H9 (cell line): ENCODE measurements around the gene NRN1L. TPM values are rescaled to one million over a fixed set of nuclear protein-coding genes. Genes with fewer than 3 reads are reported as not detected.

Experiments used
- DNase-seq: peaks from one replicate; pipeline ENCODE4 v3.0.0-alpha.2; 2017
- H2AFZ ChIP-seq: one replicate; pipeline ENCODE4 v1.6.1; 2013; ENCODE audit warnings: mild to moderate bottlenecking, low read length, control low read depth, moderate library complexity
- H2AK5ac ChIP-seq: 2 replicates; pipeline ENCODE4 v1.6.1; 2013; ENCODE audit warnings: low read length, control low read depth, mixed read lengths; ENCODE audit not compliant: insufficient read length
- H2BK120ac ChIP-seq: one replicate; pipeline ENCODE4 v1.6.1; 2013; ENCODE audit warnings: low read depth, mild to moderate bottlenecking, low read length, control low read depth, inconsistent platforms; ENCODE audit not compliant: poor library complexity, severe bottlenecking
- H2BK12ac ChIP-seq: 2 replicates; pipeline ENCODE4 v1.6.1; 2013; ENCODE audit warnings: low read length, control low read depth, mixed read lengths, low read depth; ENCODE audit not compliant: insufficient read length
- H2BK15ac ChIP-seq: 2 replicates; pipeline ENCODE4 v1.6.1; 2013; ENCODE audit warnings: low read depth, low read length, control low read depth
- H2BK20ac ChIP-seq: one replicate; pipeline ENCODE4 v1.6.1; 2013; ENCODE audit warnings: low read depth, mild to moderate bottlenecking, low read length, control low read depth, inconsistent platforms; ENCODE audit not compliant: poor library complexity, severe bottlenecking
- H2BK5ac ChIP-seq: 2 replicates; pipeline ENCODE4 v1.6.1; 2013; ENCODE audit warnings: low read length, control low read depth, mixed read lengths; ENCODE audit not compliant: insufficient read length
- H3K14ac ChIP-seq: 2 replicates; pipeline ENCODE4 v1.6.1; 2013; ENCODE audit warnings: low read length, control low read depth; ENCODE audit not compliant: insufficient read depth
- H3K18ac ChIP-seq: 2 replicates; pipeline ENCODE4 v1.6.1; 2013; ENCODE audit warnings: low read depth, mild to moderate bottlenecking, mixed read lengths, low read length, control low read depth; ENCODE audit not compliant: insufficient read length
- H3K23ac ChIP-seq: 2 replicates; pipeline ENCODE4 v1.6.1; 2013; ENCODE audit warnings: low read length, control low read depth, mixed read lengths, low read depth; ENCODE audit not compliant: insufficient read length
- H3K23me2 ChIP-seq: 2 replicates; pipeline ENCODE4 v1.6.1; 2013; ENCODE audit warnings: low read depth, mild to moderate bottlenecking, mixed read lengths, low read length, control low read depth; ENCODE audit not compliant: insufficient read length, poor library complexity, severe bottlenecking
- H3K27ac ChIP-seq: 2 replicates; pipeline ENCODE4 v1.5.1; 2013; ENCODE audit warnings: low read length, control low read depth, mixed read lengths, low read depth; ENCODE audit not compliant: insufficient read length
- H3K27me3 ChIP-seq: 2 replicates; pipeline ENCODE4 v1.6.1; 2013; ENCODE audit warnings: low read length, control low read depth, inconsistent platforms; ENCODE audit not compliant: insufficient read depth
- H3K4ac ChIP-seq: 2 replicates; pipeline ENCODE4 v1.6.1; 2013; ENCODE audit warnings: low read depth, mild to moderate bottlenecking, control low read depth, inconsistent platforms, low read length, moderate library complexity
- H3K4me1 ChIP-seq: 2 replicates; pipeline ENCODE4 v1.6.1; 2013; ENCODE audit warnings: low read length, control low read depth, inconsistent platforms; ENCODE audit not compliant: insufficient read depth
- H3K4me2 ChIP-seq: 2 replicates; pipeline ENCODE4 v1.6.1; 2013; ENCODE audit warnings: low read length, control low read depth, mixed read lengths; ENCODE audit not compliant: insufficient read length, insufficient read depth
- H3K56ac ChIP-seq: 2 replicates; pipeline ENCODE4 v1.6.1; 2013; ENCODE audit warnings: low read depth, mild to moderate bottlenecking, mixed read lengths, low read length, control low read depth; ENCODE audit not compliant: insufficient read length
- H3K79me1 ChIP-seq: 2 replicates; pipeline ENCODE4 v1.6.1; 2013; ENCODE audit warnings: low read depth, mild to moderate bottlenecking, moderate library complexity, low read length, control low read depth, inconsistent platforms; ENCODE audit not compliant: insufficient read depth, poor library complexity, severe bottlenecking
- H3K79me2 ChIP-seq: 2 replicates; pipeline ENCODE4 v1.6.1; 2013; ENCODE audit warnings: low read length, control low read depth, inconsistent platforms; ENCODE audit not compliant: insufficient read depth
- H3K9ac ChIP-seq: 2 replicates; pipeline ENCODE4 v1.6.1; 2013; ENCODE audit warnings: low read length, control low read depth, mixed read lengths; ENCODE audit not compliant: insufficient read length; ENCODE audit errors: extremely low read depth
- H3K9me3 ChIP-seq: one replicate; pipeline ENCODE4 v1.6.1; 2013; ENCODE audit warnings: low read depth, low read length, inconsistent platforms; ENCODE audit not compliant: control insufficient read depth
- H3T11ph ChIP-seq: one replicate; pipeline ENCODE4 v1.6.1; 2013; ENCODE audit warnings: mild to moderate bottlenecking, low read length, control low read depth, inconsistent platforms
- H4K20me1 ChIP-seq: one replicate; pipeline ENCODE4 v1.6.1; 2013; ENCODE audit not compliant: control insufficient read depth, insufficient read length, insufficient read depth
- H4K5ac ChIP-seq: 2 replicates; pipeline ENCODE4 v1.6.1; 2013; ENCODE audit warnings: low read depth, mild to moderate bottlenecking, mixed read lengths, low read length, control low read depth; ENCODE audit not compliant: insufficient read length
- H4K8ac ChIP-seq: replicated peaks from 2 replicates; pipeline ENCODE4 v1.6.1; 2013; ENCODE audit warnings: low read length, control low read depth, mixed read lengths, low read depth; ENCODE audit not compliant: insufficient read length
- H4K91ac ChIP-seq: 2 replicates; pipeline ENCODE4 v1.6.1; 2013; ENCODE audit warnings: low read depth, mild to moderate bottlenecking, moderate library complexity, mixed read lengths, low read length, control low read depth; ENCODE audit not compliant: insufficient read length
- H3K27ac Mint-ChIP-seq, 3 experiments: 2 replicates in 2 of 3; 3 replicates in 1 of 3; pipeline ENCODE4 v1.8.0; 2020 to 2021; ENCODE audit warnings: mixed read lengths in 3 of 3, mild to moderate bottlenecking in 1 of 3, moderate library complexity in 1 of 3
- H3K27me3 Mint-ChIP-seq: 2 replicates; pipeline ENCODE4 v1.8.0; 2021; ENCODE audit warnings: low read depth, mild to moderate bottlenecking, moderate library complexity, mixed read lengths
- H3K36me3 Mint-ChIP-seq, 3 experiments: 2 replicates in 2 of 3; 3 replicates in 1 of 3; pipeline ENCODE4 v1.8.0; 2020 to 2021; ENCODE audit warnings: low read depth in 3 of 3, mixed read lengths in 3 of 3; ENCODE audit not compliant: insufficient read depth in 1 of 3
- H3K4me1 Mint-ChIP-seq, 2 experiments: 2 replicates each; pipeline ENCODE4 v1.8.0; 2020; ENCODE audit warnings: mixed read lengths in 2 of 2
- H3K4me3 Mint-ChIP-seq, 2 experiments: 2 replicates in 1 of 2; 3 replicates in 1 of 2; pipeline ENCODE4 v1.8.0; 2020 to 2021; ENCODE audit warnings: mild to moderate bottlenecking in 2 of 2, mixed read lengths in 2 of 2, moderate library complexity in 1 of 2
- H3K9me3 Mint-ChIP-seq, 2 experiments: 2 replicates in 1 of 2; 3 replicates in 1 of 2; pipeline ENCODE4 v1.8.0; 2020; ENCODE audit warnings: mild to moderate bottlenecking in 2 of 2, mixed read lengths in 2 of 2, moderate library complexity in 1 of 2
- CTCF ChIP-seq: fragments of 200-600 bp; sonication (generic); conservative IDR thresholded peaks from 3 replicates; pipeline ENCODE4 v1.8.0; 2021; ENCODE audit warnings: antibody characterized with exemption, mild to moderate bottlenecking
- WGBS: extraction: QIAGEN DNeasy Blood & Tissue Kit; methylation state at CpG from one replicate; pipeline ENCODE4 v1.1.7; 2013; ENCODE audit warnings: missing lambda C conversion rate, low lambda C conversion rate, mixed read lengths; ENCODE audit not compliant: insufficient read length; ENCODE audit errors: extremely low coverage; 5-methylcytosine and 5-hydroxymethylcytosine counted together
- total RNA-seq: library from RNA; stranded (reverse); gene quantifications from 2 replicates; pipeline ENCODE4 v1.2.1, GENCODE V29; 2021

NRN1L gene
- total RNA-seq, 1 experiment from 2014 or later, result 2.0 TPM

- Histone ChIP-seq H3K14ac (no peak overlapping the region), H4K91ac (no peak overlapping the region), H2AK5ac (no peak overlapping the region), H3T11ph (no peak overlapping the region), H3K4me1 (no peaks in the 10 kb centered on the region), H3K9ac (no peak overlapping the region), H3K27me3 (no peaks in the 10 kb centered on the region), H3K18ac (no peak overlapping the region), H2AFZ (no peak overlapping the region), H3K79me1 (no peaks in the 10 kb centered on the region), H4K20me1 (no peaks in the 10 kb centered on the region), H3K27ac (no peak overlapping the region), H3K79me2 (no peaks in the 10 kb centered on the region), H2BK120ac (no peak overlapping the region), H3K9me3 (no peaks in the 10 kb centered on the region), H2BK12ac (no peak overlapping the region), H2BK5ac (no peak overlapping the region), H4K5ac (no peak overlapping the region), H2BK15ac (no peak overlapping the region), H3K56ac (no peak overlapping the region), H3K4me2 (no peak overlapping the region), H4K8ac (no peak overlapping the region), H3K23me2 (no peaks in the 10 kb centered on the region), H3K4ac (no peak overlapping the region), H3K23ac (no peak overlapping the region), H2BK20ac (no peak overlapping the region)
- no peak for DNase-seq
- no peaks in the 10 kb centered on the region; the same call in none of the 2 replicates for H3K27me3 Mint-ChIP-seq
- no CpG with 5 or more reads among the region's 21 CpGs for WGBS
- TF ChIP-seq CTCF, result no peak
- H3K4me1 Mint-ChIP-seq, result peaks cover 13 to 21% of the 10 kb centered on the region in 2 experiments
- peaks cover 29 to 71% (median 71%) of the 10 kb centered on the region in 3 experiments for H3K36me3 Mint-ChIP-seq
- no peak overlapping the region for H3K27ac Mint-ChIP-seq
- H3K4me3 Mint-ChIP-seq, result no peak overlapping the region
- no peaks in the 10 kb centered on the region for H3K9me3 Mint-ChIP-seq
Measured at GRCh38 chr16:67881621-67882161, 3.0 kb upstream of the NRN1L start.
